GM19467 (cell line): Measurements from ENCODE around the gene DCDC2.
"Not testable (repeated sequence)": the region's sequence is repeated elsewhere in the genome, so short reads cannot be mapped to it uniquely, and the experiment has no call there.

Source experiments
- ATAC-seq: cut with Tn5 transposase; IDR thresholded peaks from one replicate; pipeline ENCODE4 v1.9.1; 2021; ENCODE audit warnings: mild to moderate bottlenecking, moderate library complexity; ENCODE audit not compliant: unreplicated experiment

The DCDC2 gene

GRCh38 chr6:24381476-24382219 lies 23.8 kb upstream of the DCDC2 start:
- ATAC-seq: no peak

- no peak for ATAC-seq
Measured at GRCh38 chr6:24378473-24379097, 20.7 kb upstream of the DCDC2 start.

- no peak for ATAC-seq
Measured at GRCh38 chr6:24376871-24377270, 19.0 kb upstream of the DCDC2 start.

DNA sequence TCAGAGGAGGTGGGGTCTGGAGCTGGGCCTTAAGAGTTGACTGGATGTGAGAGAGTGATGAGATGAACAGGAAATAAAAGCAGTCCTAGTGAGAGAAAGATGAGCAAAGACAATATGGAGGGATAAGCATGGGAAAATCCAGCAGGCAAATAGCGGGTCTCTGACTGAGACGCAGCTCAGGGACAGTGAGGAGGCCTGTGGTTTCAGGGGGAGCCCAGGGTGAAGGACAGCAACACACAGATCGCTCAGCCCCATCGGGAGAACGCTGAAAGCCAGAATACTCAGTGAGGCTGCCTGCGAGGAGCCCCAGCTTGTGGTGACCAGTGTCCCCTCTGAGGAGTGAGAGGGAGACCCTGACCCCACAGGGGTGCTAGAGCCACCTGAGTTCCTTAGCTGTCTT lies 16.8 kb upstream of the DCDC2 start:
- ATAC-seq: no peak

GRCh38 chr6:24365103-24365633 lies 7.3 kb upstream of the DCDC2 start:
- ATAC-seq: not testable (repeated sequence)

DNA sequence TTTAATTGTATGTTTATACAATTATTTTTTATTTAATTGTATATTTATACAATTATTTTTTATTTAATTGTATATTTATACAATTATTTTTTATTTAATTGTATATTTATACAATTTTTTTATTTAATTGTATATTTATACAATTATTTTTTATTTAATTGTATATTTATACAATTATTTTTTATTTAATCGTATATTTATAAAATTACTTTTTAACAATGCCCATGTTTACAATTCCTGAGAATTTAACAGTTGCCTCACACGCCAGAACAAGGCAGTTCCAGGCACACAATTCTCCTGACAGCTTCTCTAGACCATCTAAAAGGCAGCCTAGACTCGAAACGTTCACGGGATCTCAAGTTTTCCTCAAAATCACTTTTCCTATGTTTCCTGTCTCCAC lies 4.5 kb upstream of the DCDC2 start:
- ATAC-seq: not testable (repeated sequence)

GRCh38 chr6:24359640-24360454 lies 2.0 kb upstream of the DCDC2 start:
- ATAC-seq: peak; percentile 87

GRCh38 chr6:24358219-24358821 lies 461 bp upstream of the DCDC2 start:
- no peak for ATAC-seq

DNA sequence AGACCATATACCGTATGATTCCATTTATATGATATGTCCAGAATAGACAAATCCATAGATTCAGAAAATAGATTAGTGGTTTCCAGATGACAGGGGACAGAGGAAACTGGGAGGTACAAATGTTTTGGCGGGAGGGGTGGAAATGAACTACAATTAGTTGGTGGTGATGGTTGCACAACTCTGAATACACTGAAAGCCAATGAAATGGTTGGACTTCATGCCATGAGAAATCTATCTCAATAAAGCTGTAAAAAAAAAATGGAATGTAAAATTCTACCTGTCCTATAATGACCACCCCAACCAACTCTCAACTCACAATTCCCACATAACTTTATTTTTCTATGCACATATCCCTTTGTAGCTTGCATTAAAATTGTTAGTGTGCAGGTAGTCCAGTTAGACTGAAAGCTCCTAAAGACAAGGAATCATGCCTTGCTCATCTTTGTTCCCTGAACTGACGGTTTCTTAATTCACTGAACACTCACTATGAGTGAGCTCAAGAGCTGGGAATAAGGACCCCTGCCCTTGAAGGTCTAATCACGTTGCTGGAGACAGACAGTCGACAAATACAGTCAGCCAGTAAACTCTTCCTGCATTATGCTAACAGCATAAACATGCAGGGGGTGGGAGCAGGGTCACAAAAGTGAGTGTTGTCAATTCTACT lies 1.4 kb downstream of the DCDC2 start:
- no peak for ATAC-seq

- ATAC-seq: no peak
Measured at GRCh38 chr6:24355393-24355792, 2.5 kb downstream of the DCDC2 start.

DNA sequence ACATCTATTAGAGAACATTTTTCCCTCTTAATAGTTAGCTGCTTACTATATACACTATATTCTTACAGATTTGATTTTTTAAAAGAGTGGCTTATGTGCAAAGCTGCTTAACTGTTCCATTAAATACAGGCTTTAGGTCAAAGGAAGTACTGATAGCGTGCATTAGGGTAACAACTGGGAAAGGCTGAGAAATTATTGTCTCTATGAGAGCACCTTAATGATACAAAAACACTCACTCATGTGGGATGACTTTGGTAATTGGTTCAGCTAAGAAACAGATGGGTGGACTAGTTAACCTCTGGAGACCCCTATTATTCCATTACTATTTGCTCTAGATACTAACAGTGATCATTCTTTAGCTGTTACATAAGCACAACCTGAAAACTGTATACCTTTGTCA lies 4.0 kb downstream of the DCDC2 start:
- no peak for ATAC-seq

DNA sequence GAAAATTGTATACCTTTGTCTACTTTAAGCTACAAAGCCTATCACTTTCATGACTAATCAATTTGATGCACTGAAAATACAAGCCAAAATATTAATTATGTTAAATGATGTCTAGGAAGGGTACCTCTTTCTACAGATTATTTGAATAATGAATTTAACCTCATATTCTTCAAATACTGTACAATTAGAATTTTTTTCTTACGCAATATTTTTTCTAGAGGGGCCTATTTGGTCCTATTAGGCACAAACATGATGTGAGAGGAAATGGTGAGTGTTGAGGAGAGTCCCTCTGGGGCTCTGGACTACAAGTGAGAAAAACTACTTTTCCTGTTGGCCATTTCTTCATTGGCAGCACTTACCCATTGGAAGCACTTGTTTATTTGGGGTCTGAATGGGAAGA lies 5.4 kb downstream of the DCDC2 start:
- ATAC-seq: no peak

- no peak for ATAC-seq
Measured at GRCh38 chr6:24344976-24345375, 12.9 kb downstream of the DCDC2 start.

DNA sequence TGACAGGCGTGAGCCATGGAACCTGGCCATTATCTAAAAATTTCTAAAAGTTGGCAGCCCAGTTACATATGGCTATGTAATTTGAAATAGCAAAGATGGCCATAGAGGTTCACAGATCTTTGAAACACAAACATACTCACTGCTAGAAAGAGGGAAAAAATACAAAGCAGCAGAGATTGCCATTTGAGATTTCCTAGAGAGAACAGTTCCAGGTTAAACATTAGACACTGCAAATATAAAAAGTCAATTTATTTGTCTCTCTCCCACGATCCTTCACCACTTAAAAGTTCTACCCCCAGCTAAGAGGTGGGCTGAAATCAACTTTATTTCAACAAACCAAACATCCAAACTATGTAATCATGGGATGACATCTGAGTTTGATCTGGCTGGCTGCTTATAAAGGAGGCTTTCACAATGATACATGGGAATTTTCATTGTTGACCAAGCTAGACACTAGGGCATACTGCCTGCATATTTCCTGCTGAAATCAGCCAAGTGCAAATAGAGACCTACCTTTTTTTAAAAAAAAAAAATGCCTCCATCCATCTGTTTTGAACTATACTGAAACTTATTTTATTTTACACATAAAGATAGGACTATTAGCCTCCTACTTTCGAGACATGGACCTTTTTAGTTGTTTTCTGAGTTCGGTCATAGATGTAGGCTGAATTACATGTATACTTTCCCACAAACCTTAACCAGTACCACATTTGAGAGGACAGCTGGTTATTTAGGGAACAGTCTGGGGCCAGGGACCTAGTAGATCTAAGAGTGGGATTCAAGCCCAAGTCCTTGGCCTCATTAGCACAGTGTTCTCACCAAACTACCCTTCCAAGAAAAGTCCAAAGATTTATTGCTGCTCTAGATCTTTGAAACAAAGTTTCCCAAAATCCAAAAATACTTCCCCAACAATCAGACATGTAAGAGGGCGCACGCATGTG lies 16.6 kb downstream of the DCDC2 start:
- no peak for ATAC-seq

DNA sequence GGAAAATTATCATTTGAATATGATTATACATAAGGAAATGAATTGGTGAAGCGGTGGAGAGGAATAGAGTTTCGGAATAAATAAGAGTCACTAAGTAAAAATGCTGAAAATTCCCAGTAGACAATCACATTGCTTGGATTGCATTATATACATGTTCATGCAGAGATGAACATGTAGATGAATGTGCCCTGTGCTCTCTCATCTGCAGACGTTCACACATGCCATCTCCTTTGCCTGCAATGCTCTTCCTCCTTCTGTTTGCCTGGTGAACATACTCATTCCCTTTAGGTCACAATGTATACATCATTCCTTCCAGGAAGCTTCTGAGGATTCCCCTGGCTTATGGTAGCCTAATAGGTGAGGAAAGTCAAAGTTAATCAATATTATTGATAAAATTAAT lies 17.9 kb downstream of the DCDC2 start:
- no peak for ATAC-seq

GRCh38 chr6:24334285-24334684 lies 23.6 kb downstream of the DCDC2 start:
- ATAC-seq: no peak

GRCh38 chr6:24332317-24332716 lies 25.5 kb downstream of the DCDC2 start:
- ATAC-seq: no peak

- no peak for ATAC-seq
Measured at GRCh38 chr6:24330137-24330732, 27.6 kb downstream of the DCDC2 start.

- no peak for ATAC-seq
Measured at GRCh38 chr6:24329451-24329850, 28.4 kb downstream of the DCDC2 start.
